ENCODE data around the gene FAM89B. TPM values are rescaled to one million over a fixed set of nuclear protein-coding genes. Genes with fewer than 3 reads are reported as not detected.

FAM89B gene
- total RNA-seq, 4 donors from 2014 or later: 57.8 to 73.3 (median 61.2) TPM

DNA sequence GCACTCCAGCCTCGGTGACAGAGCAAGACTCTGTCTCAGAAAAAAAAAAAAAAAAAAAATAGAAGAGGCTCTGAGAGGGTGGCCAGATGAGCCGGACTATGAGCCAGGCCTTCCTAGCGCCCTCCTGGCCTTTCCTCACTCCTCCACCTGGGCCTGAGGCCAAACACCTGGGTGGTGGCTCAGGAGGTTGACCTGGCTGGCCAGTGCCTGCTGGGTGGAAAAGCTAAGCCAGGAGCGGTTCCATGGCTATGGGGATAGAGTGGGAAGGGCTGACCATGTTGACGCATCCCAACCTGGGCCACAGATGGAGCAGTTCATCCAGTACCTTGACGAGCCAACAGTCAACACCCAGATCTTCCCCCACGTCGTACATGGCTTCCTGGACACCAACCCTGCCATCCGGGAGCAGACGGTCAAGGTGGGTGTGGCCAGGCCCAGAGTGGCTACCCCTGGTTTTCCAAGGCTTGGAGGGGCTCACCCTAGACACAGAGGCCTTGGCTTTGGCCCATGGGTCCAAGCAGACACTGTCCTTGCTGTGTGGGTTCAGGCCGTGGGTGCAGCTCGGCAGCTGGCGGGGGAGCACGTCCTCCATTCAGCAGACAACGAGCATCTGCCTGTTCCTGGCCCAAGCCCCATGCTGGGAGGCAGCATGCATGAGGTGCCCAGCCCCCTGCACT lies 39.8 kb upstream of the FAM89B start:
- no peak for DNase-seq (ENCODE audit: low spot score in 2 of 2)
- TF ChIP-seq POLR2A (IDR thresholded peaks at IDR 0.05): no peak
- intact Hi-C loops (cut with DNase I; ENCODE audit: low total_unique reads): no loop called here
- 81 to 90% methylated on average over 11 to 13 of the region's 15 CpGs for WGBS, 2 donors
- no peak overlapping the region for H3K4me3 ChIP-seq (ENCODE audit: low read depth, poor library complexity, severe bottlenecking)

DNA sequence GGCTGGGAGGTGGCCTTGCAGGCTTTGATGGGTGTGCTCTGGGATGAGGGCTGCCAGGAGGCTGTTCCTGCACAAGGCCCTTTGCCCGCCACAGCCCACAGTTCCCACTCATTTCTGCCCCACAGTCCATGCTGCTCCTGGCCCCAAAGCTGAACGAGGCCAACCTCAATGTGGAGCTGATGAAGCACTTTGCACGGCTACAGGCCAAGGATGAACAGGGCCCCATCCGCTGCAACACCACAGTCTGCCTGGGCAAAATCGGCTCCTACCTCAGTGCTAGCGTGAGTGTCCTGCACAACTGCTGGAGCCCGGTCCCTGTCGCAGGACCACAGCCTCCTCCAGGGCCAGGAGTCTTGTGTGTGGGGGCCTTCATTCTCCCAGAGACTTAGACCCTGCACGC lies 37.2 kb upstream of the FAM89B start:
- no peak for DNase-seq (ENCODE audit: low spot score in 2 of 2)
- 83 to 88% methylated on average over 6 to 9 of the region's 9 CpGs for WGBS, 2 donors
- intact Hi-C loops (cut with DNase I; ENCODE audit: low total_unique reads): no loop called here
- H3K4me3 ChIP-seq (ENCODE audit: low read depth, poor library complexity, severe bottlenecking): no peak overlapping the region
- TF ChIP-seq, protein P1, sequence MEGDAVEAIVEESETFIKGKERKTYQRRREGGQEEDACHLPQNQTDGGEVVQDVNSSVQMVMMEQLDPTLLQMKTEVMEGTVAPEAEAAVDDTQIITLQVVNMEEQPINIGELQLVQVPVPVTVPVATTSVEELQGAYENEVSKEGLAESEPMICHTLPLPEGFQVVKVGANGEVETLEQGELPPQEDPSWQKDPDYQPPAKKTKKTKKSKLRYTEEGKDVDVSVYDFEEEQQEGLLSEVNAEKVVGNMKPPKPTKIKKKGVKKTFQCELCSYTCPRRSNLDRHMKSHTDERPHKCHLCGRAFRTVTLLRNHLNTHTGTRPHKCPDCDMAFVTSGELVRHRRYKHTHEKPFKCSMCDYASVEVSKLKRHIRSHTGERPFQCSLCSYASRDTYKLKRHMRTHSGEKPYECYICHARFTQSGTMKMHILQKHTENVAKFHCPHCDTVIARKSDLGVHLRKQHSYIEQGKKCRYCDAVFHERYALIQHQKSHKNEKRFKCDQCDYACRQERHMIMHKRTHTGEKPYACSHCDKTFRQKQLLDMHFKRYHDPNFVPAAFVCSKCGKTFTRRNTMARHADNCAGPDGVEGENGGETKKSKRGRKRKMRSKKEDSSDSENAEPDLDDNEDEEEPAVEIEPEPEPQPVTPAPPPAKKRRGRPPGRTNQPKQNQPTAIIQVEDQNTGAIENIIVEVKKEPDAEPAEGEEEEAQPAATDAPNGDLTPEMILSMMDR (IDR thresholded peaks at IDR 0.05): no peak

GRCh38 chr11:65536412-65537295 lies 35.7 kb upstream of the FAM89B start:
- intact Hi-C loops (cut with DNase I; ENCODE audit: low total_unique reads): no loop called here
- DNase-seq (ENCODE audit: low spot score in 2 of 2): no peak
- WGBS, 2 donors: 85 to 87% methylated on average over 12 of the region's 12 CpGs
- TF ChIP-seq, protein P1 (IDR thresholded peaks at IDR 0.05): no peak
- TF ChIP-seq POLR2A (IDR thresholded peaks at IDR 0.05): no peak
- H3K4me3 ChIP-seq (ENCODE audit: low read depth, poor library complexity, severe bottlenecking): no peak overlapping the region

GRCh38 chr11:65537296-65537597 lies 35.1 kb upstream of the FAM89B start:
- no peak for DNase-seq (ENCODE audit: low spot score in 2 of 2)
- 86% methylated on average over 2 of the region's 2 CpGs; no CpG with 5 or more reads in 1 of the 2 donors for WGBS, 2 donors
- no peak for TF ChIP-seq POLR2A (IDR thresholded peaks at IDR 0.05)
- TF ChIP-seq, protein P1 (IDR thresholded peaks at IDR 0.05): no peak
- intact Hi-C loops (cut with DNase I; ENCODE audit: low total_unique reads): no loop called here
- H3K4me3 ChIP-seq (ENCODE audit: low read depth, poor library complexity, severe bottlenecking): no peak overlapping the region

- 81 to 86% methylated on average over 13 to 15 of the region's 18 CpGs for WGBS, 2 donors
- TF ChIP-seq POLR2A (IDR thresholded peaks at IDR 0.05): no peak
- TF ChIP-seq, protein P1 (IDR thresholded peaks at IDR 0.05): no peak
- H3K4me3 ChIP-seq (ENCODE audit: low read depth, poor library complexity, severe bottlenecking): no peak overlapping the region
- intact Hi-C loops (cut with DNase I; ENCODE audit: low total_unique reads): no loop called here
- DNase-seq (ENCODE audit: low spot score in 2 of 2): no peak
These were observed 34.6 kb upstream of the FAM89B start for GRCh38 chr11:65537620-65538231.

DNA sequence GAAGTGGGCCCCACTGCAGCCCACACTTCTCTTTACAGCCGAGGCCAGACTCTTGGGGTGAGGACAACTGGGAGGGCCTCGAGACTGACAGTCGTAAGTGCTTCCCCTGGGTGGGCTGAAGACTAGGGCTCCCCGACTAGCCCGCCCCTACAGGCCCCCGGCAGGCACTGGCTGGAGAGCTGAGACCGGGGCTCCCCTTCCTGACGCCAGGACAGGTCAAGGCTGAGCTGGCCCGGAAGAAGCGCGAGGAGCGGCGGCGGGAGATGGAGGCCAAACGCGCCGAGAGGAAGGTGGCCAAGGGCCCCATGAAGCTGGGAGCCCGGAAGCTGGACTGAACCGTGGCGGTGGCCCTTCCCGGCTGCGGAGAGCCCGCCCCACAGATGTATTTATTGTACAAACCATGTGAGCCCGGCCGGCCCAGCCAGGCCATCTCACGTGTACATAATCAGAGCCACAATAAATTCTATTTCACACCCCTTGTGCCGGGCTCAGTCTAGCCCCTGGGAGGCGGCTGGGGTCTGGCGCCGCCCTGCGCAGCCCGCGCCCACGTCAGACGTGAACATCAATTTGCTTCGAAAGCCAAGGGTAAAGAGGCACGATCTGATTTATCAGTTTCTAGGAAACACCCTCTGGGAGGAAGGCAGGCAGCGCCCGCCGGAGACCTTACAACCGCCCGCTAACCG lies 34.0 kb upstream of the FAM89B start:
- intact Hi-C loops (cut with DNase I; ENCODE audit: low total_unique reads): no loop called here
- no peak overlapping the region for H3K4me3 ChIP-seq (ENCODE audit: low read depth, poor library complexity, severe bottlenecking)
- DNase-seq (ENCODE audit: low spot score in 2 of 2): no peak
- TF ChIP-seq, protein P1 (IDR thresholded peaks at IDR 0.05): no peak
- no peak for TF ChIP-seq POLR2A (IDR thresholded peaks at IDR 0.05)
- WGBS, 2 donors: 90% methylated on average over 35 to 38 of the region's 43 CpGs
